Testis (tissue), 3 donors: ENCODE results near the gene PSMD13. TPM values are rescaled to one million over a fixed set of nuclear protein-coding genes. Genes with fewer than 3 reads are reported as not detected.
A peak's percentile ranks its signal among the peaks of the same experiment; 100 is the strongest.

Experiments used
- DNase-seq: peaks from one replicate; pipeline ENCODE4 v3.0.0-alpha.2; 2019
- H3K27ac ChIP-seq, 2 donors: fragments of 200-600 bp; sonication (generic); one replicate each; pipeline ENCODE4 v1.5.1; 2019
- H3K27me3 ChIP-seq: fragments of 200-600 bp; sonication (generic); one replicate; pipeline ENCODE4 v1.5.1; 2019
- H3K36me3 ChIP-seq: fragments of 200-600 bp; sonication (generic); one replicate; pipeline ENCODE4 v1.5.1; 2017; ENCODE audit warnings: low read depth; ENCODE audit errors: missing control alignments
- H3K4me1 ChIP-seq: fragments of 200-600 bp; sonication (generic); one replicate; pipeline ENCODE4 v1.5.1; 2019
- H3K4me3 ChIP-seq, 2 donors: fragments of 200-600 bp; sonication (generic); one replicate each; pipeline ENCODE4 v1.5.1; 2017 to 2019
- H3K9me3 ChIP-seq: fragments of 200-600 bp; sonication (generic); one replicate; pipeline ENCODE4 v1.5.1; 2017
- CTCF ChIP-seq, 3 experiments: fragments of 450-650 bp in 2 of 3; fragments of 200-600 bp in 1 of 3; sonication (generic) in 1 of 3; IDR thresholded peaks; one replicate each; pipeline ENCODE4 v1.5.1; 2016 to 2019; ENCODE audit warnings: antibody characterized with exemption in 3 of 3, mild to moderate bottlenecking in 2 of 3, moderate library complexity in 1 of 3
- POLR2A ChIP-seq: fragments of 450-650 bp; IDR thresholded peaks from one replicate; pipeline ENCODE4 v1.6.1; 2017; ENCODE audit warnings: antibody characterized with exemption, mild to moderate bottlenecking, moderate library complexity
- WGBS, 2 donors: methylation state at CpG; one replicate each; pipeline ENCODE4 v1.1.5; 2018; 5-methylcytosine and 5-hydroxymethylcytosine counted together
- intact Hi-C: fragments of 100-400 bp; cut with DNase I; formaldehyde crosslinking; loops from one replicate; pipeline ENCODE4 v1.15.1; 2023; ENCODE audit warnings: low total_unique reads
- polyA plus RNA-seq: library from polyadenylated mRNA; stranded (reverse); fragments of 350-450 nt; fragmentation: Illumina TruSeq; extraction: RNeasy Lipid Tissue Mini Kit (QIAGEN cat#74804); gene quantifications from one replicate; pipeline ENCODE4 v1.2.3, GENCODE V29; 2014; ENCODE audit warnings: low read depth, low replicate concordance; ENCODE audit not compliant: insufficient read depth
- total RNA-seq, 2 donors: library from RNA; depleted of rRNA; stranded (reverse); fragments of >200 nt; gene quantifications; one replicate each; pipeline ENCODE4 v1.2.3, GENCODE V29; 2016

Gene PSMD13
- total and polyA plus RNA-seq, 3 donors from 2014 or later: 128 to 180 (median 133) TPM

DNA sequence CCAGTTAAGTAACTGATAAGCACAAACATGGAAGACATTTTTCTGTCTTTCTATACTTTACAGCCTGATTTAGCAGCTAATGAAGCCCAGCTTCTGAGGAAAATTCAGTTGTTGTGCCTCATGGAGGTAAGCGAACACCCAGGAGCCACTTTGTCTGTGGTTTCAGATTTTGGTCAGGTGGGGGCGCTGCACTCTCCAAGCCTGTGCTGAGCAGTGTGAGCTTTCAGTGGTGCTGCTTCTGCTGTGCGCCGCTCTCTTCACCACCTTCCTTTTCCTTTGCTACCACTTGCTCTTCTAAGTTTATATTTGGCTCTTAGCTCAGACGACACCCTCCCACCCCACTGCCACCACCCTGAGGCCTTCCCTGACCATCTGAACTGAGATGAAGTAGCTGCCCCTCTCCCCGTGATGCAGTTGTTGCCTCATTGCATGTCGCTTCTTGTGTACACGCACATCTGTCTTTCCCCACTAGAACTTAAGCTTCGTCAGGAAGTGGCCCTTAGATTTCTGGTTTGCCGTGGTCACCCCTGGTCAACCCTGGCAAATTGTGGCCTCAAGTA lies 14.0 kb downstream of the PSMD13 start:
- no peak overlapping the region for H3K27ac ChIP-seq

GRCh38 chr11:251550-251949 lies 14.8 kb downstream of the PSMD13 start:
- Histone ChIP-seq H3K27me3 (no peaks in the 10 kb centered on the region), H3K9me3 (no peaks in the 10 kb centered on the region), H3K27ac (no peak overlapping the region), H3K4me3 (no peak overlapping the region), H3K36me3 (no peaks in the 10 kb centered on the region), H3K4me1 (no peaks in the 10 kb centered on the region)
- no peak for TF ChIP-seq CTCF (IDR thresholded peaks at IDR 0.05)
- TF ChIP-seq POLR2A: no peak
- intact Hi-C loops: no loop called here
- WGBS, 2 donors: 72 to 75% methylated on average over 10 of the region's 10 CpGs
- DNase-seq: no peak

More for the DNA sequence above, 14.0 kb downstream of the PSMD13 start:
- WGBS, 2 donors: 80 to 85% methylated on average over 10 of the region's 10 CpGs
- no peaks in the 10 kb centered on the region for H3K27me3 ChIP-seq
- no peaks in the 10 kb centered on the region for H3K9me3 ChIP-seq
- H3K36me3 ChIP-seq: no peaks in the 10 kb centered on the region
- no peak overlapping the region for H3K4me3 ChIP-seq
- intact Hi-C loops: no loop called here
- DNase-seq: peak; percentile 77
- H3K4me1 ChIP-seq: no peaks in the 10 kb centered on the region
- TF ChIP-seq POLR2A: no peak
- TF ChIP-seq CTCF (IDR thresholded peaks at IDR 0.05): peak; percentile 33 to 57 (median 40)

- 72 to 89% methylated on average over 8 of the region's 8 CpGs for WGBS, 2 donors
- Histone ChIP-seq H3K9me3 (no peaks in the 10 kb centered on the region), H3K27me3 (no peaks in the 10 kb centered on the region), H3K36me3 (no peaks in the 10 kb centered on the region), H3K4me3 (no peak overlapping the region), H3K4me1 (no peaks in the 10 kb centered on the region), H3K27ac (no peak overlapping the region)
- DNase-seq: no peak
- no peak for TF ChIP-seq POLR2A
- TF ChIP-seq CTCF (IDR thresholded peaks at IDR 0.05): no peak
- intact Hi-C loops: no loop called here
These were observed 15.9 kb downstream of the PSMD13 start for GRCh38 chr11:252666-253065.

DNA sequence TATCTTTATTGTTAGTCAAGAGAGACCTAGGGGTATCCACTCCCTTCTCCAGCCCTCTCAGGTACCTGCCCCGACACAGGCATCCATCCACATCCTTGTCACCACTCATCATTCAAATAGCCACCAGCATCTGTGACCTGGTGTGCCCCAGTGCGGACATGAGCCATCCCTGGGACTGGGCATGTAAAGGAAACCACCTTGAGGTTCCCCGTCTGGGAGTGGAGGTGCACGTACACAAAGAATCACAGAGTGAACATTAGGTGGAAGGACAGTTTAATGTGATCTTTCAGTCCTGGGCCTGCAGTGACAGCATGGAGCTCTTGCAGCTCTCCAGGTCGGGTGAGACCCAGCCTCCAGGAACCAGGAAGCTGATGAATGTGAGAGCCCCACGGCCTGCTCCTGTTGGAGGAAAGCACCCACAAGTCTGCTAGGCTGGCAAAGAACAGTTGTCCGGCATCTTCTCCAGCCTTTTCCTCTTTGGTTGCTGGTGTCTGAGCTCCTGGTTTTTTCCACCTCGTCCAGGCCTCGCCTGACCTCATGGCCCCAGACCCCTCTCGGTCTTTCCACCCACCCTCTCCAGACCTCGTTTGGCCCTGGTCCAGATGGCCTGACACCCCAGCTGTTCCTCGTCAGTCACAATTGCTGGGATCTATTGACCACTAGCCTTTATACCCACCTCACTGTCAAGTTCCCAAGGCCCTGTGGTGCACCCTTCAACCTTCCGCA lies 16.5 kb downstream of the PSMD13 start:
- Histone ChIP-seq H3K27ac (no peak overlapping the region), H3K4me1 (no peaks in the 10 kb centered on the region), H3K9me3 (no peaks in the 10 kb centered on the region), H3K27me3 (no peaks in the 10 kb centered on the region), H3K36me3 (no peaks in the 10 kb centered on the region), H3K4me3 (no peak overlapping the region)
- 76 to 85% methylated on average over 11 to 13 of the region's 13 CpGs for WGBS, 2 donors
- TF ChIP-seq POLR2A (no peak), CTCF (IDR thresholded peaks at IDR 0.05) (no peak)
- intact Hi-C loops: no loop called here
- DNase-seq: no peak

- no peak for DNase-seq
- Histone ChIP-seq H3K36me3 (no peaks in the 10 kb centered on the region), H3K27ac (no peak overlapping the region), H3K4me1 (no peaks in the 10 kb centered on the region), H3K4me3 (no peak overlapping the region), H3K27me3 (no peaks in the 10 kb centered on the region), H3K9me3 (no peaks in the 10 kb centered on the region)
- intact Hi-C loops: no loop called here
- 83 to 91% methylated on average over 5 of the region's 5 CpGs for WGBS, 2 donors
- TF ChIP-seq POLR2A (no peak), CTCF (IDR thresholded peaks at IDR 0.05) (no peak)
These were observed 17.1 kb downstream of the PSMD13 start for GRCh38 chr11:253886-254270.
